K562 (cell line): ENCODE results near the gene SF3B4. TPM values are rescaled to one million over a fixed set of nuclear protein-coding genes. Genes with fewer than 3 reads are reported as not detected.

Source experiments
- CBFB ChIP-seq: sonication (generic); formaldehyde crosslinking; IDR thresholded peaks from 2 replicates; pipeline ENCODE4 v1.4.0; 2020; ENCODE audit warnings: mild to moderate bottlenecking, missing genetic modification reagents
- CC2D1A ChIP-seq: fragments of 450-650 bp; IDR thresholded peaks from 2 replicates; pipeline ENCODE4 v1.6.1; 2017; ENCODE audit warnings: mild to moderate bottlenecking
- DDX20 ChIP-seq: fragments of 450-650 bp; IDR thresholded peaks from 2 replicates; pipeline ENCODE4 v1.6.1; 2016; ENCODE audit warnings: missing genetic modification characterization, low read depth, mild to moderate bottlenecking, missing compliant biosample characterization, moderate library complexity
- DIDO1 ChIP-seq: fragments of 450-650 bp; IDR thresholded peaks from 2 replicates; pipeline ENCODE4 v1.6.1; 2016; ENCODE audit warnings: low read depth, missing biosample characterization, missing genetic modification characterization
- ELF2 ChIP-seq: fragments of 250-450 bp; sonication (Bioruptor Pico); IDR thresholded peaks from 2 replicates; pipeline ENCODE4 v1.5.0; 2021; ENCODE audit warnings: mild to moderate bottlenecking
- EWSR1 ChIP-seq: fragments of 450-650 bp; IDR thresholded peaks from 2 replicates; pipeline ENCODE4 v1.6.1; 2018; ENCODE audit warnings: borderline replicate concordance, mild to moderate bottlenecking, low read depth, moderate library complexity; ENCODE audit not compliant: partially characterized antibody
- MEIS2 ChIP-seq: fragments of 450-650 bp; IDR thresholded peaks from 2 replicates; pipeline ENCODE4 v1.6.1; 2014; ENCODE audit warnings: mild to moderate bottlenecking; ENCODE audit not compliant: partially characterized antibody
- PCBP1 ChIP-seq: fragments of 200-400 bp; formaldehyde crosslinking; IDR thresholded peaks from 2 replicates; pipeline ENCODE4 v1.6.1; 2018; ENCODE audit warnings: mild to moderate bottlenecking, low read depth, low read length; ENCODE audit not compliant: poor library complexity, severe bottlenecking
- PHB2 ChIP-seq: fragments of 450-650 bp; IDR thresholded peaks from 2 replicates; pipeline ENCODE4 v1.6.1; 2017; ENCODE audit warnings: low read depth
- PRPF4 ChIP-seq: fragments of 200-400 bp; formaldehyde crosslinking; IDR thresholded peaks from one replicate; pipeline ENCODE4 v1.6.1; 2017; ENCODE audit warnings: low read length, low read depth, mild to moderate bottlenecking; ENCODE audit not compliant: insufficient read depth, poor library complexity, severe bottlenecking
- RBFOX2 ChIP-seq: fragments of 200-400 bp; formaldehyde crosslinking; IDR thresholded peaks from 2 replicates; pipeline ENCODE4 v1.6.1; 2017; ENCODE audit warnings: low read depth, mild to moderate bottlenecking, low read length, moderate library complexity
- RBM14 ChIP-seq: fragments of 200-400 bp; formaldehyde crosslinking; IDR thresholded peaks from 2 replicates; pipeline ENCODE4 v1.6.1; 2018; ENCODE audit warnings: low read depth, mild to moderate bottlenecking, low read length, moderate library complexity, borderline replicate concordance; ENCODE audit not compliant: insufficient read depth
- RNF2 ChIP-seq: sonication (generic); IDR thresholded peaks from 2 replicates; pipeline ENCODE4 v1.6.1; 2016
- SETDB1 ChIP-seq: IDR thresholded peaks from one replicate; pipeline ENCODE4 v1.6.1; 2012; ENCODE audit warnings: low read length, control low read depth, inconsistent platforms
- TOE1 ChIP-seq, 2 experiments: fragments of 450-650 bp in 1 of 2; sonication (generic) in 1 of 2; formaldehyde crosslinking in 1 of 2; IDR thresholded peaks; 2 replicates each; pipeline versions ENCODE4 v1.7.1 to v1.8.0; 2016 to 2022; ENCODE audit warnings: borderline replicate concordance in 2 of 2, mild to moderate bottlenecking in 2 of 2, antibody characterized with exemption in 1 of 2, inconsistent platforms in 1 of 2, low read depth in 1 of 2, missing genetic modification reagents in 1 of 2, moderate library complexity in 1 of 2
- ZC3H8 ChIP-seq: fragments of 450-650 bp; IDR thresholded peaks from 2 replicates; pipeline ENCODE4 v1.6.1; 2017
- ZNF143 ChIP-seq: sonication (generic); formaldehyde crosslinking; IDR thresholded peaks from 2 replicates; pipeline ENCODE4 v1.9.0; 2022; ENCODE audit warnings: mild to moderate bottlenecking, missing genetic modification reagents
- ZNF589 ChIP-seq: fragments of 200-800 bp; sonication (Bioruptor generic); IDR thresholded peaks from 2 replicates; pipeline ENCODE4 v1.6.1; 2016; ENCODE audit warnings: low read depth, missing genetic modification characterization, missing compliant biosample characterization
- ZNF780A ChIP-seq: fragments of 250-450 bp; sonication (Bioruptor Pico); IDR thresholded peaks from 2 replicates; pipeline ENCODE4 v1.5.0; 2021; ENCODE audit warnings: mild to moderate bottlenecking
- ZZZ3 ChIP-seq: fragments of 450-650 bp; IDR thresholded peaks from 2 replicates; pipeline ENCODE4 v1.6.1; 2016; ENCODE audit warnings: antibody characterized with exemption, mild to moderate bottlenecking, moderate library complexity
- polyA plus RNA-seq, 8 experiments: library from polyadenylated mRNA; depleted of rRNA in 4 of 8; stranded (reverse) in 5 of 8; unstranded in 3 of 8; fragments of >200 nt; fragmentation: Nextera tagmentation in 2 of 8; fragmentation: Illumina TruSeq in 1 of 8; extraction: Ambion mirVana in 2 of 8; extraction: Trizol in 1 of 8; gene quantifications; 2 replicates each; pipeline versions ENCODE4 v1.2.1 to v1.2.3, GENCODE V29; 2011 to 2014; ENCODE audit warnings: inconsistent platforms in 1 of 8, missing spikeins in 1 of 8
- total RNA-seq, 7 experiments: library from RNA; depleted of rRNA in 6 of 7; stranded (reverse); fragments of >200 nt in 6 of 7; fragmentation: Illumina TruSeq in 2 of 7; extraction: Trizol in 2 of 7; gene quantifications; 2 replicates each; pipeline versions ENCODE4 v1.2.1 to v1.2.3, GENCODE V29; 2011 to 2021; ENCODE audit warnings: low replicate concordance in 1 of 7
- TF ChIP-seq, protein P1 (sequence below): IDR thresholded peaks from 2 replicates; pipeline ENCODE4 v1.6.1; 2011; ENCODE audit not compliant: insufficient read length; ENCODE audit errors: extremely low read depth
- TF ChIP-seq, protein P2 (sequence below): sonication (generic); formaldehyde crosslinking; IDR thresholded peaks from 2 replicates; pipeline ENCODE4 v1.8.1; 2023; ENCODE audit warnings: mild to moderate bottlenecking, missing genetic modification reagents
- TF ChIP-seq, protein P3 (sequence below): fragments of 200-400 bp; formaldehyde crosslinking; IDR thresholded peaks from 2 replicates; pipeline ENCODE4 v1.6.1; 2017; ENCODE audit warnings: mild to moderate bottlenecking, low read depth, low read length, moderate library complexity

The SF3B4 gene
- total and polyA plus RNA-seq, 9 of the 15 experiments (the other 6 are each of a cell fraction or from before 2014, with no cell fraction given), result 3.0 to 88.0 (median 26.1) TPM

DNA sequence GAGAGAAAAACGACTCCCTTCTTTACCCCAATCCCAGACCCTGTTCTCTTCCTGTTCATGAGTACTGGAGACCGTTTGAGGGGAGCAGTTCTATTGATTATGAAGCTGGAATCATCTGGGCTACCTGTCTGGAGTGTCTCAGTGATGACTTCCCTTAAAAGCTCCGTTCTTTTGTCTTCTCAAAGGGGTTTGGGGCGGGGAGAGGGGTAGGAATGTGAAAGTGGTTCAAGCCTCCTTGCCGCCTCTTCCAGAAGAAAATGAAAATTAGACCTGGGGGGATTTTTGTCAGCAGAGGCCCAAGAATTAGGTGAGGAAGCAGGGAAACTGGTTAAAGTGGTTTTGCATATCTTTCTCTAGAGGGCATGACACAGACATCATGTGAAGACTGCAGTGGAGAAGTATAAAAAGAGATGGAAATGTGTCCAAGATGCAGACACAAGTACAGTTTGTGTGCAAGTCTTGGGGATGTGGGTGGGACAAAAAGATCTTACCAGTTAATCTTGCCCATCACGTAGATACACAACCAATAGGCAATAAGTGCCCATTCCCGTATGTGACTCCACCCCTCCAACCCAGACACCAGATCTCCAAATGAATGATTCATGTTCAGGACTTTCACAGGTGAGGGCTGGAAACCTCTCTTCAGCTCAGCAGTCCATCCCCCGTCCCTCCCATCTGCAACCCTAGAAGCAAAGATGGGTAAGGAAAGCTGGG, 9.5 kb upstream of the SF3B4 start (continued):
- TF ChIP-seq TOE1 (IDR thresholded peaks at IDR 0.05; ENCODE audit: borderline replicate concordance), result 0 out of 2 replicates have a peak, but pooled peaks have one; percentile 3
- TF ChIP-seq TOE1 (CRISPR knock-in tag; IDR thresholded peaks at IDR 0.05; ENCODE audit: borderline replicate concordance, low read depth), result no peak
- TF ChIP-seq DDX20 (tag), result no peak
- TF ChIP-seq SETDB1, result no peak
- TF ChIP-seq MEIS2, result peak; percentile 31
- no peak for TF ChIP-seq DIDO1 (tag)
- TF ChIP-seq, protein P1, sequence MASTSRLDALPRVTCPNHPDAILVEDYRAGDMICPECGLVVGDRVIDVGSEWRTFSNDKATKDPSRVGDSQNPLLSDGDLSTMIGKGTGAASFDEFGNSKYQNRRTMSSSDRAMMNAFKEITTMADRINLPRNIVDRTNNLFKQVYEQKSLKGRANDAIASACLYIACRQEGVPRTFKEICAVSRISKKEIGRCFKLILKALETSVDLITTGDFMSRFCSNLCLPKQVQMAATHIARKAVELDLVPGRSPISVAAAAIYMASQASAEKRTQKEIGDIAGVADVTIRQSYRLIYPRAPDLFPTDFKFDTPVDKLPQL, result no peak
- no peak for TF ChIP-seq ELF2
- no peak for TF ChIP-seq PCBP1
- no peak for TF ChIP-seq CC2D1A
- TF ChIP-seq, protein P2, sequence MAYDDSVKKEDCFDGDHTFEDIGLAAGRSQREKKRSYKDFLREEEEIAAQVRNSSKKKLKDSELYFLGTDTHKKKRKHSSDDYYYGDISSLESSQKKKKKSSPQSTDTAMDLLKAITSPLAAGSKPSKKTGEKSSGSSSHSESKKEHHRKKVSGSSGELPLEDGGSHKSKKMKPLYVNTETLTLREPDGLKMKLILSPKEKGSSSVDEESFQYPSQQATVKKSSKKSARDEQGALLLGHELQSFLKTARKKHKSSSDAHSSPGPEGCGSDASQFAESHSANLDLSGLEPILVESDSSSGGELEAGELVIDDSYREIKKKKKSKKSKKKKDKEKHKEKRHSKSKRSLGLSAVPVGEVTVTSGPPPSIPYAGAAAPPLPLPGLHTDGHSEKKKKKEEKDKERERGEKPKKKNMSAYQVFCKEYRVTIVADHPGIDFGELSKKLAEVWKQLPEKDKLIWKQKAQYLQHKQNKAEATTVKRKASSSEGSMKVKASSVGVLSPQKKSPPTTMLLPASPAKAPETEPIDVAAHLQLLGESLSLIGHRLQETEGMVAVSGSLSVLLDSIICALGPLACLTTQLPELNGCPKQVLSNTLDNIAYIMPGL, result no peak
- TF ChIP-seq, protein P3, sequence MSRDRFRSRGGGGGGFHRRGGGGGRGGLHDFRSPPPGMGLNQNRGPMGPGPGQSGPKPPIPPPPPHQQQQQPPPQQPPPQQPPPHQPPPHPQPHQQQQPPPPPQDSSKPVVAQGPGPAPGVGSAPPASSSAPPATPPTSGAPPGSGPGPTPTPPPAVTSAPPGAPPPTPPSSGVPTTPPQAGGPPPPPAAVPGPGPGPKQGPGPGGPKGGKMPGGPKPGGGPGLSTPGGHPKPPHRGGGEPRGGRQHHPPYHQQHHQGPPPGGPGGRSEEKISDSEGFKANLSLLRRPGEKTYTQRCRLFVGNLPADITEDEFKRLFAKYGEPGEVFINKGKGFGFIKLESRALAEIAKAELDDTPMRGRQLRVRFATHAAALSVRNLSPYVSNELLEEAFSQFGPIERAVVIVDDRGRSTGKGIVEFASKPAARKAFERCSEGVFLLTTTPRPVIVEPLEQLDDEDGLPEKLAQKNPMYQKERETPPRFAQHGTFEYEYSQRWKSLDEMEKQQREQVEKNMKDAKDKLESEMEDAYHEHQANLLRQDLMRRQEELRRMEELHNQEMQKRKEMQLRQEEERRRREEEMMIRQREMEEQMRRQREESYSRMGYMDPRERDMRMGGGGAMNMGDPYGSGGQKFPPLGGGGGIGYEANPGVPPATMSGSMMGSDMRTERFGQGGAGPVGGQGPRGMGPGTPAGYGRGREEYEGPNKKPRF, result no peak
- no peak for TF ChIP-seq ZNF780A (CRISPR knock-in tag)
- no peak for TF ChIP-seq PRPF4
- TF ChIP-seq ZZZ3, result no peak
- TF ChIP-seq RBM14, result no peak
- no peak for TF ChIP-seq ZC3H8
- no peak for TF ChIP-seq EWSR1
- TF ChIP-seq RBFOX2, result no peak
- no peak for TF ChIP-seq PHB2
- no peak for TF ChIP-seq ZNF143 (CRISPR knock-in tag)
- no peak for TF ChIP-seq RNF2
- TF ChIP-seq CBFB (CRISPR knock-in tag), result no peak
- no peak for TF ChIP-seq ZNF589 (CRISPR knock-in tag)
